Skeletal muscle tissue (tissue), 4 donors: ENCODE measurements around the gene ENC1. TPM values are rescaled to one million over a fixed set of nuclear protein-coding genes. Genes with fewer than 3 reads are reported as not detected.

Experiments used
- H3K27ac ChIP-seq: one replicate; pipeline ENCODE4 v1.7.0; 2013; ENCODE audit warnings: mild to moderate bottlenecking, low read depth, low read length, inconsistent platforms
- H3K27me3 ChIP-seq, 3 donors: one replicate each; pipeline ENCODE4 v1.7.0; 2013; ENCODE audit warnings: low read length in 3 of 3; ENCODE audit not compliant: control insufficient read depth in 3 of 3, insufficient read depth in 3 of 3
- H3K36me3 ChIP-seq, 3 donors: one replicate each; pipeline ENCODE4 v1.7.0; 2013; ENCODE audit warnings: low read length in 3 of 3; ENCODE audit not compliant: control insufficient read depth in 3 of 3, insufficient read depth in 3 of 3
- H3K4me1 ChIP-seq, 3 donors: one replicate each; pipeline ENCODE4 v1.7.0; 2013; ENCODE audit warnings: low read length in 3 of 3, mild to moderate bottlenecking in 3 of 3; ENCODE audit not compliant: control insufficient read depth in 3 of 3, insufficient read depth in 3 of 3
- H3K4me3 ChIP-seq, 3 donors: one replicate each; pipeline ENCODE4 v1.7.0; 2013; ENCODE audit warnings: low read length in 3 of 3
- H3K9ac ChIP-seq, 3 donors: one replicate each; pipeline ENCODE4 v1.7.0; 2013; ENCODE audit warnings: low read length in 3 of 3, mild to moderate bottlenecking in 3 of 3, moderate library complexity in 2 of 3, low read depth in 1 of 3
- H3K9me3 ChIP-seq, 3 donors: one replicate each; pipeline ENCODE4 v1.7.0; 2013; ENCODE audit warnings: low read length in 3 of 3; ENCODE audit not compliant: control insufficient read depth in 3 of 3
- total RNA-seq: library from RNA; depleted of rRNA; stranded (reverse); fragments of >200 nt; gene quantifications from one replicate; pipeline ENCODE4 v1.2.3, GENCODE V29; 2014
- donor health status: Osteomylitis.

The ENC1 gene
- total RNA-seq, 1 donor from 2014 or later = 35.5 TPM

DNA sequence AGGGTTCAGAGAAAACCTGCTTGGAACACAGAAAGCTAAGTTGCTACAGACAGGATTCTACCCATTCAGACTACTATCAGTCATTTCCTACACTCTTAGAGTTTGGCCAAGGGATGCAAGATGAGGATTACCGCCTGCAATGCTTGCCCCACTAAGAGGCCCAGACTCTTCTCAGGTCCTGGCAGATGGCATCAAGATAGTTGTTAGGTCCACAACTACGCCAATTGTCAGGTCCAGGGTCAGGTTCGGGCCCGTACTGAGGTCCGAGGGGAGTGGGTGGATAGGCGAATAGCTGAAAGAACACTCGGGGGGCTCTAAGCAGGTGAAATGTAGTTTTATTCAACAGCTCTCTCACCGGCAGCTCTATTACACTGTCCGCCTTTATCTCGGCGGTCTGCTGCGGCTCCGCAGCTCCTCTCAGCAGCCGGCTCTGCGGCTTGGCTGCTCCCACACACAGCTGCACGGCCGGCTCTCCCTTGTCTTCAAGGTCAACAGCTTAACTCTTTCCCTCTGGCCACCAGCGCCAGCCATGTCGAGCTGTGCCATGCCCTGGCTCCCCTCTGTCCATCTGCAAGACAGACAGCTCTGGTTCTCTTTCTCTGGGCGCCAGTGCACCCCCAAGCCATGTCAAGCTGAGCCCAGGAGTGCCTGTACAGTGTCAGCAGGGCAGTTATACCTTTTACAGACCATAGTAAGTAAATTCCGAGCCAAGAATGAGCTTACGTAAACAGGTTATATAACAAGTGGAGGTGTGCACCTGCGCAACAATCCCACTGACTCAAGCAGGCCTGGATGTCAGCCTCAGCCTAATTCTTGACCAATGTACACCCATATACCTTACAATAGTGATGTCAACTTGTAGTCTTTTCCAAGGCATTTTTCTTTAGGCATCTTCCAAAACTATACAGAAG lies 24.0 kb downstream of the ENC1 start:
- H3K4me1 ChIP-seq = no peaks in the 10 kb centered on the region
- no peaks in the 10 kb centered on the region for H3K36me3 ChIP-seq
- H3K27ac ChIP-seq = no peak overlapping the region
- H3K9ac ChIP-seq = no peak overlapping the region
- H3K27me3 ChIP-seq = no peaks in the 10 kb centered on the region
- H3K4me3 ChIP-seq = no peak overlapping the region
- H3K9me3 ChIP-seq = no peaks in the 10 kb centered on the region

DNA sequence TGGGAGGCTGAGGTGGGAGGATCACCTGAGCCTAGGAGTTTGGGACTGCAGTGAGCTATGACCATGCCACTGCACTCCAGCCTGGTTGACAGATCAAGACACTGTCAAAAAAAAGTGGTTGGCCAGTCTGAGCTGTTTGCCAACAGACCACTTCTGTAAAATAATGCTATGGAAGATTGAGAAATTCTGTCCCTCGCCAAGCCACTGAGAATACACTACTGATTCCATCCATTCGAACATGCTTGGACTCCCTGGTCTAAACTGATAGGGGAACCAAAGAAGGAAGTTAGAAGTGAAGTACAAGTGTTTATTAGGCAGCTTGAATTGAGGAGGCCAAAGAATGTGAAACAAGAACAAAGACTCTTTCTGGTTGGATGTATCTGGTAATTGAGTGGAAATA lies 27.2 kb downstream of the ENC1 start:
- Histone ChIP-seq H3K9me3 (no peaks in the 10 kb centered on the region), H3K9ac (no peak overlapping the region), H3K4me1 (no peaks in the 10 kb centered on the region), H3K4me3 (no peak overlapping the region), H3K36me3 (no peaks in the 10 kb centered on the region), H3K27ac (no peak overlapping the region), H3K27me3 (no peaks in the 10 kb centered on the region)

GRCh38 chr5:74612045-74612444 lies 28.5 kb downstream of the ENC1 start:
- Histone ChIP-seq H3K4me3 (no peak overlapping the region), H3K9ac (no peak overlapping the region), H3K36me3 (no peaks in the 10 kb centered on the region), H3K27ac (no peak overlapping the region), H3K4me1 (no peaks in the 10 kb centered on the region), H3K9me3 (no peaks in the 10 kb centered on the region), H3K27me3 (no peaks in the 10 kb centered on the region)

GRCh38 chr5:74608736-74609601 lies 31.6 kb downstream of the ENC1 start:
- Histone ChIP-seq H3K27me3 (no peaks in the 10 kb centered on the region), H3K27ac (no peak overlapping the region), H3K36me3 (no peaks in the 10 kb centered on the region), H3K4me1 (no peaks in the 10 kb centered on the region), H3K9me3 (no peaks in the 10 kb centered on the region), H3K4me3 (no peak overlapping the region), H3K9ac (no peak overlapping the region)

DNA sequence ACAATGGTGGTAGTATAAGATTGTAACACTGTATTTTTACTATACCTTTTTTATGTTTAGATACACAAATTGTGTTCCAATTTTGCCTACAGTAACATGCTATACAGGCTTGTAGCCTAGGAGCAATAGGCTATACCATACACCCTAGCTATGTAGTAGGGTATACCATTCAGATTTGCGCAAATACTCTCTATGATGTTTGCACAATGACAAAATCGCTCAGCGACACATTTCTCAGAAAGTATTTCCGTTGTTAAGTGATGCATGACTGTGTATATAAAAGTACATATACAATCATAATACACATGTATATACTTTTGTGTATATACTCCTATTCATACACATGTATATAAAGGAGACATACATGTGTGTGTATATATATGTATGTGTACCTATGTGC lies 34.8 kb downstream of the ENC1 start:
- H3K27ac ChIP-seq = no peak overlapping the region
- H3K9me3 ChIP-seq = peaks cover 0 to 3% (median 0%) of the 10 kb centered on the region in 3 donors
- H3K27me3 ChIP-seq = no peaks in the 10 kb centered on the region
- H3K36me3 ChIP-seq = no peaks in the 10 kb centered on the region
- no peak overlapping the region for H3K9ac ChIP-seq
- H3K4me3 ChIP-seq = no peak overlapping the region
- H3K4me1 ChIP-seq = no peaks in the 10 kb centered on the region

DNA sequence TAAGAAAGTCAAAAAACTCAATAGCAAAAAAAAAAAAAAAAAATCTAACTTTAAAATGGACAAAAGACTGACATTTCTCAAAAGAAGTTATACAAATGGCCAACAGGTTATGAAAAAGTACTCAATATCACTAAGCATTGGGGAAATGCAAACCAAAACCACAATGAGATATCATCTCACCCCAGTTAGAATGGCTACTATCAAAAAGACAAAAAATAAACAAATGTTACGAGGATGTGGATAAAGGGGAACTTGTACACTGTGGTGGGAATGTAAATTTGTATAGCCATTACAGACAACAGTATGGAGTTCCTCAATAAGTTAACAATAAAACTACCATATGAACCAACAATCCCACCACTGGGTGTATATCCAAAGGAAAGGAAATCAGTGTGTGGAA lies 37.2 kb downstream of the ENC1 start:
- Histone ChIP-seq H3K27me3 (no peaks in the 10 kb centered on the region), H3K36me3 (no peaks in the 10 kb centered on the region), H3K4me3 (no peak overlapping the region), H3K27ac (no peak overlapping the region), H3K9ac (no peak overlapping the region), H3K9me3 (peaks cover 0 to 3% (median 0%) of the 10 kb centered on the region in 3 donors), H3K4me1 (no peaks in the 10 kb centered on the region)

- no peaks in the 10 kb centered on the region for H3K36me3 ChIP-seq
- H3K9me3 ChIP-seq = peaks cover 0 to 3% (median 0%) of the 10 kb centered on the region in 3 donors
- no peak overlapping the region for H3K4me3 ChIP-seq
- H3K4me1 ChIP-seq = no peaks in the 10 kb centered on the region
- no peak overlapping the region for H3K27ac ChIP-seq
- no peaks in the 10 kb centered on the region for H3K27me3 ChIP-seq
- H3K9ac ChIP-seq = no peak overlapping the region
Measured at GRCh38 chr5:74599148-74599547, 41.4 kb downstream of the ENC1 start.

GRCh38 chr5:74598731-74599130 lies 41.8 kb downstream of the ENC1 start:
- H3K36me3 ChIP-seq = no peaks in the 10 kb centered on the region
- H3K9me3 ChIP-seq = peaks cover 0 to 3% (median 0%) of the 10 kb centered on the region in 3 donors
- no peak overlapping the region for H3K9ac ChIP-seq
- H3K27ac ChIP-seq = no peak overlapping the region
- H3K4me1 ChIP-seq = no peaks in the 10 kb centered on the region
- no peaks in the 10 kb centered on the region for H3K27me3 ChIP-seq
- H3K4me3 ChIP-seq = no peak overlapping the region

DNA sequence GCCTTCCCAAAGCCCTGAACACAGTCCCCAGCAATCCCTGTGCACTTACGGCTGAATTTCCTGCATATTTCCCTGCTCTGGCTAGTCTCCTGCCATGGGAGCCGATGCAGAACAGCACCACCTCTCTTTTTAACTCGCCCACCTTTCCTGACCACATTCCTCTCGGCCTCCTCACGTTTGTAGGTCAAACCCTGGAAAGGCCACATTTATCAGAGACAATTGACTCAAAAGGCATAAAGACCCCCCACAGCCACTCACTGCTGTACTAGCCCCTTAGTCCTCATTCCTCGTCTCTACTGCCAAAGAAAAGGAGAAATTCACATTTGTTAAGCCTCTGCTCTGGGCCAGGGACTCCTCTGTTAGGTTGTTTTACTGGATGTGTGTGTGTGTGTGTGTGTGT lies 43.6 kb downstream of the ENC1 start:
- Histone ChIP-seq H3K27ac (no peak overlapping the region), H3K9me3 (no peaks in the 10 kb centered on the region), H3K36me3 (no peaks in the 10 kb centered on the region), H3K4me1 (no peaks in the 10 kb centered on the region), H3K27me3 (no peaks in the 10 kb centered on the region), H3K9ac (no peak overlapping the region), H3K4me3 (no peak overlapping the region)
